Epithelial cell of esophagus (primary cell): ENCODE data around the gene TUBGCP5.

Source experiments
- DNase-seq: peaks from one replicate; pipeline ENCODE4 v3.0.0; 2010; ENCODE audit warnings: low read depth
- H3K4me3 ChIP-seq: 2 replicates; pipeline ENCODE4 v1.5.1; 2011; ENCODE audit warnings: mild to moderate bottlenecking, low read length, control low read depth
- CTCF ChIP-seq: IDR thresholded peaks from 2 replicates; pipeline ENCODE4 v1.5.1; 2011; ENCODE audit warnings: low read depth, mild to moderate bottlenecking, low read length, control low read depth, inconsistent platforms; ENCODE audit not compliant: insufficient read depth; ENCODE audit errors: missing control alignments

TUBGCP5 gene

GRCh38 chr15:22961762-22962161 lies 77.6 kb downstream of the TUBGCP5 start:
- no peak for TF ChIP-seq CTCF
- H3K4me3 ChIP-seq = no peak overlapping the region
- DNase-seq = no peak

GRCh38 chr15:22960556-22960955 lies 78.8 kb downstream of the TUBGCP5 start:
- no peak for DNase-seq
- no peak overlapping the region for H3K4me3 ChIP-seq
- no peak for TF ChIP-seq CTCF

GRCh38 chr15:22960126-22960525 lies 79.2 kb downstream of the TUBGCP5 start:
- TF ChIP-seq CTCF = no peak
- no peak overlapping the region for H3K4me3 ChIP-seq
- no peak for DNase-seq

DNA sequence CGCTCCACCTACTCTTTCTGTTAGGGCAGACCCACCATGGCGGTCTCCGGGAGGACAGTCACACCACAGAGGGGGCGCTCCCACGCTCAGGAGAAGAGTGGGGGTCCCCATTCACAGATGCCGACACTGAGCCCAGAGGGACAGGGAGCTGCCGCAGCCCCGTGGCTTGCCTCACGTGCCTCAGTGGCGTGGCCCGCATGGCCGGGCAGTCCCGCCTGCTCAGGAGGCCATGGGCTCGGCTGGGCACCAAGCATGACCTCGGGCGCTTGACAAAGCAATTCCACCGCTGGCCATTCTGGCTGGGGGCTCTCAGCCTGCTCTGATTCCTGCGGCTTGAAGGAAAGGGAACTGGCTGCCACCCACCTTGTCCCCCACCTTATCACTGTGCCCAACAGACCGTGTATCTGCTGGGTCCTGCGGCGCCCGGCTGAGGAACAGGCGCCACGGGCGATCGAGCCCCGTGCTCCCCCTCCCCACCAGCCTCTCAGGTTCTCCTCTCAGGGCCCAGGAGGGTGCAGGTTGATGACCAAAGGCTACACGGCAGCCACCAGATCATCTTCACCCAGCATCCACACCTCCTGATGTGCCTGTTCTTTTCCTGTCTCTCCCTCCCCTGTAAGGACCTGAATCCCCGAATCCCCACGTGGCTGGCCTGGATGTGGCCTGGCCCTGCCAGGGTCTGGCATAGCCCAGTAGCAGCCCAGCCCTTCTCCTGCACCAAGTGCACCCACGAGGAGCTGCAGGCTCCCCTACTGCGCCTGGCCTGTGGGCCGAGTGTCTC lies 79.9 kb downstream of the TUBGCP5 start:
- no peak overlapping the region for H3K4me3 ChIP-seq
- no peak for DNase-seq
- no peak for TF ChIP-seq CTCF

GRCh38 chr15:22958487-22959280 lies 80.7 kb downstream of the TUBGCP5 start:
- no peak for DNase-seq
- no peak overlapping the region for H3K4me3 ChIP-seq
- no peak for TF ChIP-seq CTCF

GRCh38 chr15:22956978-22957260 lies 82.5 kb downstream of the TUBGCP5 start:
- no peak for DNase-seq
- no peak for TF ChIP-seq CTCF
- no peak overlapping the region for H3K4me3 ChIP-seq
